ENCODE measurements around the gene TGM6.
A peak's percentile ranks its signal among the peaks of the same experiment; 100 is the strongest.

Gene TGM6

DNA sequence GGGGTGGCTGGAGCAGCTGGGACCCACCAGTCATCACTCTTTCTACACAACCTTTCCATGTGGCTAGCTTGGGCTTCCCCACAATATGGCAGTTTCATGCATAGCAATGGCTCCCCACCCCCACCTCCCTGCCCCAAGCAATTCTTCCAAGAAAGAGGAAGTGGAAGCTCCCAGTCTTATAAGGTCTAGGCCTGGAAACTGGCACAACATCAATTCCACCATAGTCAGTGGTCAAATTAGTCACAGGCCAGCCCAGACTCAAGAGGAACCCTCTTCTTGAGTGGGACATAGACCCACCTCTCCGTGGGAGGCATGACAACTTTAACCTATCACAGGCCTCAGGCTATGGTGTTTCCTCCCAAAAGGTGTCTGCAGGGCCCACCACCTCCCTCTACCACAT lies 17.7 kb downstream of the TGM6 start:
- Mint-ChIP-seq H3K36me3 (ENCODE audit: low read depth) (no peaks in the 10 kb centered on the region), H3K27ac (no peak overlapping the region)

DNA sequence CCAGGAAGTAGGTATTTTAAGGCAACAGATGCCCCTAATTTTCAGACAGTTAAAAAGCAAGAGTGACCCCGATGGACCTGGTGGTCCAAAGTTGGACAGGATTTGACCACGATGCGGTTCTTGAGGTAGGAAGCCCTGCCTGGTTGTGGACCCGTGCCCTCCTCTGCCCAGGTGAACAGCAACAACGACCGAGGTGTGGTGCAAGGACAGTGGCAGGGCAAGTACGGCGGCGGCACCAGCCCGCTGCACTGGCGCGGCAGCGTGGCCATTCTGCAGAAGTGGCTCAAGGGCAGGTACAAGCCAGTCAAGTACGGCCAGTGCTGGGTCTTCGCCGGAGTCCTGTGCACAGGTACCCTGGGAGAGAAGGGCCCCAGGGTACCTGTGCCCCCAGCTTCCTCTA lies 18.7 kb downstream of the TGM6 start:
- Mint-ChIP-seq H3K36me3 (ENCODE audit: low read depth) (no peaks in the 10 kb centered on the region), H3K4me1 (no peaks in the 10 kb centered on the region), H3K27me3 (ENCODE audit: low read depth) (no peaks in the 10 kb centered on the region), H3K9me3 (no peaks in the 10 kb centered on the region), H3K4me3 (no peak overlapping the region), H3K27ac (no peak overlapping the region)
- TF ChIP-seq, protein P1, sequence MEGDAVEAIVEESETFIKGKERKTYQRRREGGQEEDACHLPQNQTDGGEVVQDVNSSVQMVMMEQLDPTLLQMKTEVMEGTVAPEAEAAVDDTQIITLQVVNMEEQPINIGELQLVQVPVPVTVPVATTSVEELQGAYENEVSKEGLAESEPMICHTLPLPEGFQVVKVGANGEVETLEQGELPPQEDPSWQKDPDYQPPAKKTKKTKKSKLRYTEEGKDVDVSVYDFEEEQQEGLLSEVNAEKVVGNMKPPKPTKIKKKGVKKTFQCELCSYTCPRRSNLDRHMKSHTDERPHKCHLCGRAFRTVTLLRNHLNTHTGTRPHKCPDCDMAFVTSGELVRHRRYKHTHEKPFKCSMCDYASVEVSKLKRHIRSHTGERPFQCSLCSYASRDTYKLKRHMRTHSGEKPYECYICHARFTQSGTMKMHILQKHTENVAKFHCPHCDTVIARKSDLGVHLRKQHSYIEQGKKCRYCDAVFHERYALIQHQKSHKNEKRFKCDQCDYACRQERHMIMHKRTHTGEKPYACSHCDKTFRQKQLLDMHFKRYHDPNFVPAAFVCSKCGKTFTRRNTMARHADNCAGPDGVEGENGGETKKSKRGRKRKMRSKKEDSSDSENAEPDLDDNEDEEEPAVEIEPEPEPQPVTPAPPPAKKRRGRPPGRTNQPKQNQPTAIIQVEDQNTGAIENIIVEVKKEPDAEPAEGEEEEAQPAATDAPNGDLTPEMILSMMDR (IDR thresholded peaks at IDR 0.05; ENCODE audit: unreplicated experiment in 3 of 3), result no peak

More for the DNA sequence above, 17.7 kb downstream of the TGM6 start:
- H3K9me3 Mint-ChIP-seq, result no peaks in the 10 kb centered on the region
- TF ChIP-seq, protein P1 (IDR thresholded peaks at IDR 0.05; ENCODE audit: unreplicated experiment in 3 of 3), result no peak
- no peaks in the 10 kb centered on the region for H3K27me3 Mint-ChIP-seq (ENCODE audit: low read depth)
- H3K4me3 Mint-ChIP-seq, result no peak overlapping the region
- H3K4me1 Mint-ChIP-seq, result no peaks in the 10 kb centered on the region

DNA sequence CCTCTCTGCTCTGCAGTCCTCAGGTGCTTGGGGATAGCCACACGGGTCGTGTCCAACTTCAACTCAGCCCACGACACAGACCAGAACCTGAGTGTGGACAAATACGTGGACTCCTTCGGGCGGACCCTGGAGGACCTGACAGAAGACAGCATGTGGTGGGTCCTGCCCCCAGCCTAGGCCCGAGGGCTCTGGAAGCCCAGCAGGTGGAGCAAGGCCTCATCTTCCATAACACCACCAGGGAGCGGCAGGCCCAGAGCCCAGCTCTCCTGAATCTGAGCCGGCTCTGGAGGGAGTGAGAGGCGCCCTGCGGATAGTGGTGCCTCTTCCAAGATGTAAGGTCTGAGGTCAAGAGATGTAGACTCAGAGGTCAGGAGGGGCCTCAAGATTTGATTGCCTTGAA lies 19.6 kb downstream of the TGM6 start:
- H3K9me3 Mint-ChIP-seq, result no peaks in the 10 kb centered on the region
- no peaks in the 10 kb centered on the region for H3K27me3 Mint-ChIP-seq (ENCODE audit: low read depth)
- H3K27ac Mint-ChIP-seq, result no peak overlapping the region
- H3K36me3 Mint-ChIP-seq (ENCODE audit: low read depth), result no peaks in the 10 kb centered on the region
- H3K4me1 Mint-ChIP-seq, result no peaks in the 10 kb centered on the region
- H3K4me3 Mint-ChIP-seq, result no peak overlapping the region
- TF ChIP-seq, protein P1 (IDR thresholded peaks at IDR 0.05; ENCODE audit: unreplicated experiment in 3 of 3), result no peak

DNA sequence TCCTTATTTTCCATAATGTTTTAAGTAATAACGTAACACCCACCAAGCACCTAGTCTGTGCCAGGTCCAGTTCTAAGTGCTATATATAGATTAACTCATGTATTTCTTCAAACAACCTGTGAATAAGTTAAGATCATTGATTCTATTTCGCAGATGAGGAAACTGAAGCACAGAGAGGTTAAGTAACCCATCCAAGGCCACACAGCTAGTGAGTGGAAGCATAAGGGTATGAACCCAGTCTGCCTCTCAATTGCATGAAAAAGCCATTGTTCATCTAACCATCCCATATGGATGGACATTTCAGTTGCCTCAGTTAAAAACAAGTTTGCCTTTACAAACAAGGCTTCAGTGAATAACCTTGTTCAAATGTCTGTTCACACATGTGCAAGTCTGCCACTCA lies 20.8 kb downstream of the TGM6 start:
- TF ChIP-seq, protein P1 (IDR thresholded peaks at IDR 0.05; ENCODE audit: unreplicated experiment in 3 of 3), result no peak
- Mint-ChIP-seq H3K4me3 (no peak overlapping the region), H3K27me3 (ENCODE audit: low read depth) (no peaks in the 10 kb centered on the region), H3K27ac (no peak overlapping the region), H3K36me3 (ENCODE audit: low read depth) (no peaks in the 10 kb centered on the region), H3K9me3 (peaks cover 4% of the 10 kb centered on the region), H3K4me1 (no peaks in the 10 kb centered on the region)

DNA sequence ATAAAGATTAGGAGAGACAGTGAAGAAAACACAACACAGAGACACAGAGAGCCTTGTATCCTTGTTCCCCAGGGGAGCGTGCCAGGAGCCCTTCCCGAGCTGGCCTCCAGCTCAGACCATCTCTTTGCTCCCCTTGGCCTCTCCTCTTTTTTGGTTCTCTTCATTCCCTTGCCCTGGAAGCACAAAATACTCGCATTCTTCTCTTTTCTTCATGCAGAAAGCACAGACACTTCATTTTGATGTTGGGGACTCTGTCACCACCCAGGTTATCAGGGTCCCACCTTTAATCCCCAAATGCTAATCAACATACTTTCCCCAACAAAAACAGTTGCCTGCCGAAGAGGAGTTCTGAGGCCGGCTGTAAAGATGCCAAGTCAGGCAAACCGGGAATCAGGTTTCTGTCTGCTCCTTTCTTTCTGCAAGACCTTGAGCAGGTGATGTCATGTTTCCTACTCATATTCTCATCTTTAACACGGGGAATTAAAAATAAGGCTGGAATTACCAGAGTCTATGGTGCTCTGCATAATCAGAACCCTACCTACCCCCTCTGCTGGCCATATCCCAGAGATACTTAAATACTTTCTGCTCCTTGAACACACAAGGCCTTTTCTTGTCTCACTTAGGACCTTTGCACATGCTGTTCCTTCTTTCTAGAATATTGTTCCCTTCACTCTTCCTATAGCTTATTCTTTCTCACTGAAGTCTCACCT lies 21.7 kb downstream of the TGM6 start:
- no peak overlapping the region for H3K4me3 Mint-ChIP-seq
- peaks cover 4% of the 10 kb centered on the region for H3K9me3 Mint-ChIP-seq
- no peaks in the 10 kb centered on the region for H3K36me3 Mint-ChIP-seq (ENCODE audit: low read depth)
- no peak overlapping the region for H3K27ac Mint-ChIP-seq
- TF ChIP-seq, protein P1 (IDR thresholded peaks at IDR 0.05; ENCODE audit: unreplicated experiment in 3 of 3), result peak; percentile 19 to 32 (median 24)
- no peaks in the 10 kb centered on the region for H3K4me1 Mint-ChIP-seq
- H3K27me3 Mint-ChIP-seq (ENCODE audit: low read depth), result no peaks in the 10 kb centered on the region
